Sigmoid colon (tissue), 3 donors: ENCODE data around the gene TBC1D8.

Experiments
- POLR2A ChIP-seq, 2 donors: fragments of 450-650 bp; IDR thresholded peaks; one replicate each; pipeline ENCODE4 v1.6.1; 2016; ENCODE audit warnings: antibody characterized with exemption in 2 of 2, mild to moderate bottlenecking in 2 of 2, moderate library complexity in 2 of 2
- TF ChIP-seq, protein P1 (sequence below), 4 experiments: fragments of 450-650 bp in 3 of 4; fragments of 200-600 bp in 1 of 4; IDR thresholded peaks; one replicate each; pipeline ENCODE4 v1.5.1; 2016 to 2019; ENCODE audit warnings: antibody characterized with exemption in 4 of 4, mild to moderate bottlenecking in 3 of 4, moderate library complexity in 2 of 4

GRCh38 chr2:101148777-101149176 is 2.4 kb downstream of the TBC1D8 start:
- TF ChIP-seq, protein P1, sequence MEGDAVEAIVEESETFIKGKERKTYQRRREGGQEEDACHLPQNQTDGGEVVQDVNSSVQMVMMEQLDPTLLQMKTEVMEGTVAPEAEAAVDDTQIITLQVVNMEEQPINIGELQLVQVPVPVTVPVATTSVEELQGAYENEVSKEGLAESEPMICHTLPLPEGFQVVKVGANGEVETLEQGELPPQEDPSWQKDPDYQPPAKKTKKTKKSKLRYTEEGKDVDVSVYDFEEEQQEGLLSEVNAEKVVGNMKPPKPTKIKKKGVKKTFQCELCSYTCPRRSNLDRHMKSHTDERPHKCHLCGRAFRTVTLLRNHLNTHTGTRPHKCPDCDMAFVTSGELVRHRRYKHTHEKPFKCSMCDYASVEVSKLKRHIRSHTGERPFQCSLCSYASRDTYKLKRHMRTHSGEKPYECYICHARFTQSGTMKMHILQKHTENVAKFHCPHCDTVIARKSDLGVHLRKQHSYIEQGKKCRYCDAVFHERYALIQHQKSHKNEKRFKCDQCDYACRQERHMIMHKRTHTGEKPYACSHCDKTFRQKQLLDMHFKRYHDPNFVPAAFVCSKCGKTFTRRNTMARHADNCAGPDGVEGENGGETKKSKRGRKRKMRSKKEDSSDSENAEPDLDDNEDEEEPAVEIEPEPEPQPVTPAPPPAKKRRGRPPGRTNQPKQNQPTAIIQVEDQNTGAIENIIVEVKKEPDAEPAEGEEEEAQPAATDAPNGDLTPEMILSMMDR (IDR thresholded peaks at IDR 0.05) = no peak
- TF ChIP-seq POLR2A (IDR thresholded peaks at IDR 0.05) = no peak
